ENCODE measurements around the gene COBL.
A peak's percentile ranks its signal among the peaks of the same experiment; 100 is the strongest.

The COBL gene

GRCh38 chr7:51308265-51308664, 8.3 kb downstream of the COBL start:
- peaks cover 41% of the 10 kb centered on the region for H3K4me1 Mint-ChIP-seq
- H3K9me3 Mint-ChIP-seq = no peaks in the 10 kb centered on the region
- H3K36me3 Mint-ChIP-seq (ENCODE audit: low read depth) = no peaks in the 10 kb centered on the region
- H3K27me3 Mint-ChIP-seq (ENCODE audit: low read depth, poor library complexity) = peaks cover 22% of the 10 kb centered on the region
- no peak overlapping the region for H3K27ac Mint-ChIP-seq
- H3K4me3 Mint-ChIP-seq = no peak overlapping the region
- TF ChIP-seq, protein P1, sequence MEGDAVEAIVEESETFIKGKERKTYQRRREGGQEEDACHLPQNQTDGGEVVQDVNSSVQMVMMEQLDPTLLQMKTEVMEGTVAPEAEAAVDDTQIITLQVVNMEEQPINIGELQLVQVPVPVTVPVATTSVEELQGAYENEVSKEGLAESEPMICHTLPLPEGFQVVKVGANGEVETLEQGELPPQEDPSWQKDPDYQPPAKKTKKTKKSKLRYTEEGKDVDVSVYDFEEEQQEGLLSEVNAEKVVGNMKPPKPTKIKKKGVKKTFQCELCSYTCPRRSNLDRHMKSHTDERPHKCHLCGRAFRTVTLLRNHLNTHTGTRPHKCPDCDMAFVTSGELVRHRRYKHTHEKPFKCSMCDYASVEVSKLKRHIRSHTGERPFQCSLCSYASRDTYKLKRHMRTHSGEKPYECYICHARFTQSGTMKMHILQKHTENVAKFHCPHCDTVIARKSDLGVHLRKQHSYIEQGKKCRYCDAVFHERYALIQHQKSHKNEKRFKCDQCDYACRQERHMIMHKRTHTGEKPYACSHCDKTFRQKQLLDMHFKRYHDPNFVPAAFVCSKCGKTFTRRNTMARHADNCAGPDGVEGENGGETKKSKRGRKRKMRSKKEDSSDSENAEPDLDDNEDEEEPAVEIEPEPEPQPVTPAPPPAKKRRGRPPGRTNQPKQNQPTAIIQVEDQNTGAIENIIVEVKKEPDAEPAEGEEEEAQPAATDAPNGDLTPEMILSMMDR (IDR thresholded peaks at IDR 0.05) = no peak
- no peak for DNase-seq

GRCh38 chr7:51307651-51308210, 8.9 kb downstream of the COBL start:
- DNase-seq = no peak
- peaks cover 20% of the 10 kb centered on the region for H3K27me3 Mint-ChIP-seq (ENCODE audit: low read depth, poor library complexity)
- H3K4me3 Mint-ChIP-seq = no peak overlapping the region
- peaks cover 46% of the 10 kb centered on the region for H3K4me1 Mint-ChIP-seq
- TF ChIP-seq, protein P1 (IDR thresholded peaks at IDR 0.05) = no peak
- no peak overlapping the region for H3K27ac Mint-ChIP-seq
- H3K9me3 Mint-ChIP-seq = no peaks in the 10 kb centered on the region
- H3K36me3 Mint-ChIP-seq (ENCODE audit: low read depth) = no peaks in the 10 kb centered on the region

GRCh38 chr7:51306761-51307160, 9.8 kb downstream of the COBL start:
- DNase-seq = no peak
- H3K4me1 Mint-ChIP-seq = peaks cover 47% of the 10 kb centered on the region

GRCh38 chr7:51304729-51305128, 11.9 kb downstream of the COBL start:
- no peak for DNase-seq
- H3K4me1 Mint-ChIP-seq = peaks cover 47% of the 10 kb centered on the region
- TF ChIP-seq, protein P1 (IDR thresholded peaks at IDR 0.05) = no peak
- no peak overlapping the region for H3K27ac Mint-ChIP-seq
- H3K27me3 Mint-ChIP-seq (ENCODE audit: low read depth, poor library complexity) = peaks cover 3% of the 10 kb centered on the region
- no peak overlapping the region for H3K4me3 Mint-ChIP-seq
- H3K36me3 Mint-ChIP-seq (ENCODE audit: low read depth) = no peaks in the 10 kb centered on the region
- H3K9me3 Mint-ChIP-seq = no peaks in the 10 kb centered on the region

More at GRCh38 chr7:51306761-51307160, 9.8 kb downstream of the COBL start:
- TF ChIP-seq, protein P1 (IDR thresholded peaks at IDR 0.05) = no peak
- Mint-ChIP-seq H3K36me3 (ENCODE audit: low read depth) (no peaks in the 10 kb centered on the region), H3K9me3 (no peaks in the 10 kb centered on the region), H3K27me3 (ENCODE audit: low read depth, poor library complexity) (peaks cover 14% of the 10 kb centered on the region), H3K27ac (no peak overlapping the region), H3K4me3 (no peak overlapping the region)

DNA sequence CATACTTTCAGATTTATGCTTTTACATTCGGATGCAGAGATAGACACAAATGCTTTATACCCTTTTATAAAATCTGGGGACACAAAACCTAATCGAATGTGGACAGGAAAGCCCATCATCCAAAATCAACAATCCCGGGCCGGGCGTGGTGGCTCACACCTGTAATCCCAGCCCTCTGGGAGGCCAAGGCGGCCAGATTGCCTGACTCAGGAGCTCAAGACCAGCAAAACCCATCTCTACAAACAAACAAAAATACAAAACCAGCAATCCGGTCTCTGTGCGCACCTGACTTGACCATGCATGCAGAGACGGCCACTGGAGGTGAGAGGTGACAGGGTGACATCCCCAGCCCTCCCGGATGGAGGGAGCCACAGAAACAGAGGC, 13.5 kb downstream of the COBL start:
- DNase-seq = no peak
- Mint-ChIP-seq H3K4me1 (peaks cover 31% of the 10 kb centered on the region), H3K36me3 (ENCODE audit: low read depth) (no peaks in the 10 kb centered on the region), H3K9me3 (no peaks in the 10 kb centered on the region), H3K4me3 (no peak overlapping the region), H3K27ac (no peak overlapping the region), H3K27me3 (ENCODE audit: low read depth, poor library complexity) (peaks cover 3% of the 10 kb centered on the region)
- TF ChIP-seq, protein P1 (IDR thresholded peaks at IDR 0.05) = no peak

DNA sequence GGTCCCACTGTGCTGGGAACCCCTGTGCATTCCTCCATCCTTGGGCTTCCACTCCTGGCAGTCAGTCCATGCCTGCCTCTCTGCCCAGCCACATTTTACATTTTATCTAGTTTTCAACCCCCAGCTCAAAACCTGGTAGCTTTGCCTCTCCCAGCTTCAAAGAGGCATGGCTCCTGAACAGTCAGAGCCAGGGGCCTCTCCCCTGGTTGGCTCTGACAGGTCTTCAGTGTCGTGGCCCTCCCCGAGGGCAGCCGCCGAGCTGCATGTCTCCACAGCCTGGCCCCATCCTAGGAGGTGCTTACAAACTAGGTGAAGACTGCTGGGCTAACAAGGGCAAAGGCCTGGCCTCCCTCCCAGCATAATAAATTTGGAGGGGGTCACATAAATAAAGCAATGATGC, 14.8 kb downstream of the COBL start:
- H3K27ac Mint-ChIP-seq = peak overlapping the region; percentile 74
- no peaks in the 10 kb centered on the region for H3K36me3 Mint-ChIP-seq (ENCODE audit: low read depth)
- peaks cover 29% of the 10 kb centered on the region for H3K4me1 Mint-ChIP-seq
- H3K27me3 Mint-ChIP-seq (ENCODE audit: low read depth, poor library complexity) = peaks cover 3% of the 10 kb centered on the region
- TF ChIP-seq, protein P1 (IDR thresholded peaks at IDR 0.05) = no peak
- no peak for DNase-seq
- H3K4me3 Mint-ChIP-seq = no peak overlapping the region
- H3K9me3 Mint-ChIP-seq = no peaks in the 10 kb centered on the region
